Uterus (tissue), 2 donors: ENCODE results near the gene MSANTD1.

ENCODE experiments used
- CTCF ChIP-seq, 4 experiments: fragments of 200-600 bp in 2 of 4; fragments of 450-650 bp in 2 of 4; sonication (generic) in 2 of 4; IDR thresholded peaks; one replicate each; pipeline ENCODE4 v1.5.1; 2016 to 2019; ENCODE audit warnings: antibody characterized with exemption in 4 of 4, mild to moderate bottlenecking in 2 of 4, moderate library complexity in 1 of 4
- POLR2A ChIP-seq, 2 donors: fragments of 450-650 bp; IDR thresholded peaks; one replicate each; pipeline ENCODE4 v1.6.1; 2016; ENCODE audit warnings: antibody characterized with exemption in 2 of 2, mild to moderate bottlenecking in 1 of 2, moderate library complexity in 1 of 2

DNA sequence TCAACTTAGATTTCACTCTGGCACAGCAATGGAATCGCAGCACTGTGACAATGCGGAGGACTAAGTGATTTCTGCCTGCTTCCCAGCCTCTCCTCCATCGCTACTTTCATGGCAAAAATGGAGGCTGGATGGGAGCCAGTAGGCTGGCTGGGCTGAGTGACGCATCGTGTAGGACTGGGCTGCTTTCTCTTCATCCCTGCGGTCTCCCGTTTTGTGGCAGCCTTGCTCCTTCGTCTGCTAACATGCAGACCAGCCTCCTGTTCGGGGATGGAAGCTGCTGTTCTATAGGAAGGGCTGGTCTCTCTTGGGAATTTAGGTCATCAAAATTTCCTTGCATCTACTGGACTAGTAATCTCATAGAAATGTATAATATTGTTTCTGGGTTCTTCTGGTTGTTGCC lies 28.0 kb downstream of the MSANTD1 start:
- TF ChIP-seq CTCF (IDR thresholded peaks at IDR 0.05) (no peak), POLR2A (IDR thresholded peaks at IDR 0.05) (no peak)
